GM19240 (cell line): ENCODE results near the gene MARS1.
A peak's percentile ranks its signal among the peaks of the same experiment; 100 is the strongest.
"Not testable (repeated sequence)": the region's sequence is repeated elsewhere in the genome, so short reads cannot be mapped to it uniquely, and the experiment has no call there.

Experiments
- DNase-seq: peaks from one replicate; pipeline ENCODE4 v3.0.0; 2011; ENCODE audit warnings: low spot score; ENCODE audit not compliant: insufficient read length

MARS1 gene

GRCh38 chr12:57515408-57515933 lies 27.6 kb downstream of the MARS1 start:
- DNase-seq, result no peak

- DNase-seq, result no peak
These were observed 28.2 kb downstream of the MARS1 start for GRCh38 chr12:57515934-57516541.

- no peak for DNase-seq
These were observed 28.8 kb downstream of the MARS1 start for GRCh38 chr12:57516617-57517153.

- no peak for DNase-seq
These were observed 29.3 kb downstream of the MARS1 start for GRCh38 chr12:57517187-57517586.

GRCh38 chr12:57517718-57518117 lies 29.9 kb downstream of the MARS1 start:
- DNase-seq, result not testable (repeated sequence)

- no peak for DNase-seq
These were observed 30.5 kb downstream of the MARS1 start for GRCh38 chr12:57518176-57518919.

GRCh38 chr12:57518920-57519795 lies 31.3 kb downstream of the MARS1 start:
- DNase-seq, result no peak

- DNase-seq, result no peak
These were observed 31.9 kb downstream of the MARS1 start for GRCh38 chr12:57519796-57520052.

- DNase-seq, result peak; percentile 89
These were observed 32.4 kb downstream of the MARS1 start, which contains the start of gene DDIT3 for GRCh38 chr12:57520053-57520818. Gene DDIT3, minus strand, starts transcription at chr12:57520514. Its CDS starts 3,108 bp downstream, at chr12:57517406.

- DNase-seq, result no peak
These were observed 33.7 kb downstream of the MARS1 start for GRCh38 chr12:57521525-57522010.

GRCh38 chr12:57522011-57522886 lies 34.4 kb downstream of the MARS1 start, which contains the start of gene MBD6:
Gene MBD6, plus strand, starts transcription at chr12:57522824. Its CDS starts 1,480 bp downstream, at chr12:57524304.
- peak; percentile 90 for DNase-seq

- DNase-seq, result peak; percentile 33
These were observed 35.2 kb downstream of the MARS1 start for GRCh38 chr12:57522887-57523705.

GRCh38 chr12:57523706-57524614 lies 36.1 kb downstream of the MARS1 start:
- DNase-seq, result no peak

GRCh38 chr12:57524814-57525614 lies 37.1 kb downstream of the MARS1 start:
- DNase-seq, result no peak

- no peak for DNase-seq
These were observed 37.9 kb downstream of the MARS1 start for GRCh38 chr12:57525615-57526383.

- no peak for DNase-seq
These were observed 38.7 kb downstream of the MARS1 start for GRCh38 chr12:57526477-57527126.
